Ectodermal cell (in vitro differentiated cells): ENCODE data around the gene APOL2.
"Not testable (repeated sequence)": the region's sequence is repeated elsewhere in the genome, so short reads cannot be mapped to it uniquely, and the experiment has no call there.

Experiments
- H3K27ac ChIP-seq: 2 replicates; pipeline ENCODE4 v1.7.0; 2013; ENCODE audit warnings: mild to moderate bottlenecking, low read depth, low read length; ENCODE audit not compliant: insufficient read depth, poor library complexity, severe bottlenecking
- H3K27me3 ChIP-seq: 2 replicates; pipeline ENCODE4 v1.7.0; 2013; ENCODE audit warnings: mild to moderate bottlenecking, low read length; ENCODE audit not compliant: insufficient read depth, control insufficient read depth, poor library complexity, severe bottlenecking
- H3K36me3 ChIP-seq: one replicate; pipeline ENCODE4 v1.7.0; 2013; ENCODE audit warnings: low read length; ENCODE audit not compliant: control insufficient read depth, insufficient read depth
- H3K4me1 ChIP-seq: one replicate; pipeline ENCODE4 v1.7.0; 2013; ENCODE audit warnings: low read length; ENCODE audit not compliant: control insufficient read depth, insufficient read depth
- H3K4me3 ChIP-seq: 2 replicates; pipeline ENCODE4 v1.7.0; 2013; ENCODE audit warnings: low read depth, low read length, control low read depth; ENCODE audit not compliant: insufficient read depth
- H3K9me3 ChIP-seq: 2 replicates; pipeline ENCODE4 v1.7.0; 2013; ENCODE audit warnings: mild to moderate bottlenecking, low read length, moderate library complexity; ENCODE audit not compliant: control insufficient read depth
- WGBS, 2 experiments: methylation state at CpG; one replicate each; pipeline ENCODE4 v1.1.7; 2013; ENCODE audit warnings: missing lambda C conversion rate in 2 of 2; 5-methylcytosine and 5-hydroxymethylcytosine counted together

Gene APOL2

GRCh38 chr22:36252754-36253522, 13.6 kb upstream of the APOL2 start, which contains the start of gene APOL1:
APOL1 (plus strand) TSS chr22:36253133; CDS start chr22:36254956, 1,823 bp downstream.
- 93 to 94% methylated on average over 10 of the region's 10 CpGs for WGBS, 2 experiments
- no peak within 1 kb of the TSS for H3K27ac ChIP-seq
- no peak within 1 kb of the TSS for H3K4me3 ChIP-seq
- H3K9me3 ChIP-seq: no peaks in the 10 kb centered on the region
- no peaks in the 10 kb centered on the region for H3K36me3 ChIP-seq
- no peaks in the 10 kb centered on the region for H3K27me3 ChIP-seq
- H3K4me1 ChIP-seq: peaks cover 12% of the 10 kb centered on the region

DNA sequence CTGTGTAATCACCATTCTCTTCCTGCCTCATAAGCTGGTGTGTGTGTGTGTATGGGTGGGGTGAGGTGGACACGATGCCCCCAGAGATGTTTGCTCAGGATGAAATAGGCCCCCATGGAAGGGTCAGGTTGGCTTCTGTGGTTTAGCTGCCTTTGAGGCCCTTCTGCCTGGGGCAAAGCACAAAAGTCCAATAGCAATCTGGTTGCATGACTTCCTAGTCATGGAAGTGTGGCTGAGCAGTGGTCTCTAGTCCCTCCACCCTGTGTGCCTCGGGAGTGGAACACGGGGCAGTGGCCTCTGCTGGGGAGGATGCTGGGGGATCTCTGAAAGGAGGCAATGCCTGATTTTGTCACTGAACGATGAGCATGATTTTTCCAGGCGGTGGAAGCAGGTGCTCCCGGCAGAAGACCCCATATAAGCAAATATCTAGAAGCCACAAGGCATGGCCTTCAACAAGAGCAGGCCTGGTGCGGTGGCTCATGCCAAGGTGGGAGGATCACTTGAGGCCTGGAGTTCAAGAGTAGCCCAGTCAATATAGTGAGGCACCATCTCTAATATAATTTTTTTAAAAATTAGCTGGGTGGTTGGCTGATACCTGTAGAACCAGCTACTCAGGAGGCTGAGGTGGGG, 12.8 kb upstream of the APOL2 start:
- peaks cover 12% of the 10 kb centered on the region for H3K4me1 ChIP-seq
- WGBS, 2 experiments: 93% methylated on average over 7 of the region's 7 CpGs
- H3K4me3 ChIP-seq, H3K36me3 ChIP-seq, H3K27me3 ChIP-seq, H3K9me3 ChIP-seq, H3K27ac ChIP-seq: not testable (repeated sequence)

DNA sequence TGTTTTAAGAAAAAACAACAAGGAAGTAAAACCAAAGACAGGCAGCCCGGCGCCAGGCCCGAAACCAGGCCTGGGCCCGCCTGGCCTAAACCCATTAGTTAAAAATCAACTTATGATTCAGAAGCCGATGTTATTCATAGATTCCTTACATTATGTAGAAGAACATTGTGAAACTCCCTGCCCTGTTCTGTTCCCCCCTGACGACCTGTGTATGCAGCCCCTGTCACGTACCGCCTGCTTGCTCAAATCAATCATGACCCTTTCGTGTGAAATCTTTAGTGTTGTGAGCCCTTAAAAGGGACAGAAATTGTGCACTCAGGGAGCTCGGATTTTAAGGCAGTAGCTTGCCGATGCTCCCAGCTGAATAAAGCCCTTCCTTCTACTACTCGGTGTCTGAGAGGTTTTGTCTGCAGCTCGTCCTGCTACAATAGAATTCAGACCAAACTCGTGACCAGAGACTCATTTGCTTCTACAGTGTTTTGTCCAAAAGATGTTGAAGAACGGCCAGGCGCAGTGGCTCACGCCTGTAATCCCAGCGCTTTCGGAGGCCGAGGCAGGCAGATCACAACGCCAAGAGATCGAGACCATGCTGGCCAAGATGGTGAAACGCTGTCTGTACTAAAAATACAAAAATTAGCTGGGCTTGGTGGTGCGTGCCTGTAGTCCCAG, 11.1 kb upstream of the APOL2 start:
- 88 to 94% methylated on average over 24 of the region's 24 CpGs for WGBS, 2 experiments

GRCh38 chr22:36249160-36249559, 9.8 kb upstream of the APOL2 start:
- WGBS, 2 experiments: 88 to 90% methylated on average over 2 of the region's 2 CpGs
- no peaks in the 10 kb centered on the region for H3K4me1 ChIP-seq
- H3K36me3 ChIP-seq: no peaks in the 10 kb centered on the region
- no peak overlapping the region for H3K4me3 ChIP-seq
- H3K9me3 ChIP-seq: no peaks in the 10 kb centered on the region
- H3K27me3 ChIP-seq: no peaks in the 10 kb centered on the region
- H3K27ac ChIP-seq: no peak overlapping the region

More for the DNA sequence above, 11.1 kb upstream of the APOL2 start:
- not testable (repeated sequence) for H3K4me1 ChIP-seq, H3K4me3 ChIP-seq, H3K27me3 ChIP-seq, H3K9me3 ChIP-seq, H3K36me3 ChIP-seq, H3K27ac ChIP-seq

DNA sequence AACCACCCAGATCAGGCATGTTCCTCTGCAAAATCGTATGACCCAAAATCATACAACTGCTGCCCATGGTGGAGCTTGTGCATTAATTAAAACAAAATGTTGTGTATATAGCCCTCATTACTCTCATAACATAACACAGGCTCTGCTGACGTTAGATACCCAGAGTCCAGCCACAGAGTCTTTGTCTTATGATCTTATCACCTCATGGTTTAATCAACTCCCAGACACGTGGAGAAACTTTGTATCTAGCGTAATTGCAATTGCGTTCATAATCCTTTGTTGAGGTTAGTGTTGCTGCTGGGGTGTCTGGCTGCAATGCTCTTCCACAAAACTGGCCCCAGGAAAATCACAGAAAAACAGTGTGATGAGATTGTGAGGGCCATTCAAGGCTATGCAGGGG, 8.6 kb upstream of the APOL2 start:
- no peaks in the 10 kb centered on the region for H3K4me1 ChIP-seq
- H3K27ac ChIP-seq: no peak overlapping the region
- no peaks in the 10 kb centered on the region for H3K9me3 ChIP-seq
- WGBS, 2 experiments: 95% methylated on average over 4 of the region's 5 CpGs
- no peak overlapping the region for H3K4me3 ChIP-seq
- no peaks in the 10 kb centered on the region for H3K27me3 ChIP-seq
- H3K36me3 ChIP-seq: no peaks in the 10 kb centered on the region

- no peaks in the 10 kb centered on the region for H3K27me3 ChIP-seq
- no peak overlapping the region for H3K27ac ChIP-seq
- H3K4me3 ChIP-seq: no peak overlapping the region
- no peaks in the 10 kb centered on the region for H3K9me3 ChIP-seq
- H3K36me3 ChIP-seq: no peaks in the 10 kb centered on the region
- no peaks in the 10 kb centered on the region for H3K4me1 ChIP-seq
- 91 to 96% methylated on average over 3 of the region's 3 CpGs for WGBS, 2 experiments
Observed at GRCh38 chr22:36246718-36247117, 7.4 kb upstream of the APOL2 start.

GRCh38 chr22:36245805-36246356, 6.6 kb upstream of the APOL2 start:
- no peaks in the 10 kb centered on the region for H3K9me3 ChIP-seq
- H3K4me1 ChIP-seq: no peaks in the 10 kb centered on the region
- H3K36me3 ChIP-seq: no peaks in the 10 kb centered on the region
- H3K4me3 ChIP-seq: no peak overlapping the region
- no peak overlapping the region for H3K27ac ChIP-seq
- H3K27me3 ChIP-seq: no peaks in the 10 kb centered on the region
- 94 to 95% methylated on average over 4 of the region's 4 CpGs for WGBS, 2 experiments

GRCh38 chr22:36244522-36245391, 5.4 kb upstream of the APOL2 start:
- no peak overlapping the region for H3K4me3 ChIP-seq
- H3K36me3 ChIP-seq: no peaks in the 10 kb centered on the region
- no peaks in the 10 kb centered on the region for H3K9me3 ChIP-seq
- no peak overlapping the region for H3K27ac ChIP-seq
- 94 to 95% methylated on average over 5 of the region's 5 CpGs for WGBS, 2 experiments
- no peaks in the 10 kb centered on the region for H3K4me1 ChIP-seq
- no peaks in the 10 kb centered on the region for H3K27me3 ChIP-seq

- Histone ChIP-seq H3K27ac (no peak overlapping the region), H3K4me3 (no peak overlapping the region), H3K9me3 (no peaks in the 10 kb centered on the region), H3K27me3 (no peaks in the 10 kb centered on the region), H3K4me1 (no peaks in the 10 kb centered on the region), H3K36me3 (no peaks in the 10 kb centered on the region)
- WGBS, 2 experiments: 93 to 95% methylated on average over 5 of the region's 5 CpGs
Observed at GRCh38 chr22:36243986-36244385, 4.7 kb upstream of the APOL2 start.
